COR-L47 (cell line): Measurements from ENCODE around the gene TTC24.

Experiments
- DNase-seq: peaks from one replicate; lab custom pipeline; 2025; lab: John Stamatoyannopoulos, UW

Gene TTC24

DNA sequence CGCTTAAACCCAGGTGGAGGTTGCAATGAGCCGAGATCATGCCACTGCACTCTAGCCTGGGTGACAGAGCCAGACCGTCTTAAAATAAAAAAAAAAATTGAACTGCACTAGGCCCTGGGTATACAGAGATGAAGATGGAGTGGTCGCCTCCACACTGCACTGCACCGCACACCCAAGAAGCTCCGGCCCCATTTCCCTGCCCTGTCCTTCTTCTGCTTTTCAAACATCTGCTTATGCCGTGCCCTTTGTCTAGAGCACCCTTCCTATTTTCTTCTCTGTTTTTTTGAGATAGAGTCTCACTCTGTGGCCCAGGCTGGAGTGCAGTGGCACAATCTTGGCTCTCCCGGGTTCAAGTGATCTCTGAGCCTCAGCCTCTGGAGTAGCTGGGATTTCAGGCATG lies 24.6 kb upstream of the TTC24 start:
- no peak for DNase-seq

DNA sequence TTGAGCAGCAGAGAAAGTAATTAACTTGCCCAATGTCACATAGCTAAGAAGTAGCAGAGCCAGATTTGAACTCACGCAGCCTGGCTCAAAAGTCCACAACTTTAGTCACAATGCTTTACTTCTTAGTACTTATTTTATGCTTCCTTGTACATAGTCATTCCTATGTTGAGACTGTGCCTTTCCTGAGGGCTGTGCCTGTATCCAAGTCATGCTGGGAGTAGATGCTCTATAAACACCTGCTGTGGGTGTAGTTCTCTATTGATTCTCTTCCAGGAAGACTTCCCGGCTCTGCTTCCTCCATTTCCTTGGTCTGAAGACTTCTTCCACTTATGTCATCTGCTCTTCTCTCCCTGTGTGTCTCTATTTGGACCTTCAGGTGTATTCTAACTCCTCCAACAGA lies 23.8 kb upstream of the TTC24 start:
- DNase-seq, result no peak

DNA sequence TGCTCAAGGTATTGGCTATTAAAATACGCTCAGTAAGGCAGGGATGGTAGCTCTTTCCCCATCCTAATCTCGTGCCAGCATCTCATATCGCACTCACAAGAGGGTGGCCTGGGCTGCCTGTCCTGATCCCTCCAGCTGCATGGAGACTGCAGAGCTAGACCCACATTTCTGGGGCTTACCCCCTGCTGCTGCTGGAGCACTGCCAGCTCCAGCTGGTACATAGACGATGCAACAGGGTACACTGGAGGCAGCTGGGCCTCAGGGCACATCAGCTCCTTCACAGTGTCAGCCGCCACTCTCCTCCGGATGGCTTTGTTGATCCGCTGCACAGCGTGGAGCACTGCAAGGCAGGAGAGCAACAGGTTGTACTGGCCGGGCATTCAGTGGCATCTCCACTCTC lies 23.2 kb upstream of the TTC24 start:
- DNase-seq, result no peak

DNA sequence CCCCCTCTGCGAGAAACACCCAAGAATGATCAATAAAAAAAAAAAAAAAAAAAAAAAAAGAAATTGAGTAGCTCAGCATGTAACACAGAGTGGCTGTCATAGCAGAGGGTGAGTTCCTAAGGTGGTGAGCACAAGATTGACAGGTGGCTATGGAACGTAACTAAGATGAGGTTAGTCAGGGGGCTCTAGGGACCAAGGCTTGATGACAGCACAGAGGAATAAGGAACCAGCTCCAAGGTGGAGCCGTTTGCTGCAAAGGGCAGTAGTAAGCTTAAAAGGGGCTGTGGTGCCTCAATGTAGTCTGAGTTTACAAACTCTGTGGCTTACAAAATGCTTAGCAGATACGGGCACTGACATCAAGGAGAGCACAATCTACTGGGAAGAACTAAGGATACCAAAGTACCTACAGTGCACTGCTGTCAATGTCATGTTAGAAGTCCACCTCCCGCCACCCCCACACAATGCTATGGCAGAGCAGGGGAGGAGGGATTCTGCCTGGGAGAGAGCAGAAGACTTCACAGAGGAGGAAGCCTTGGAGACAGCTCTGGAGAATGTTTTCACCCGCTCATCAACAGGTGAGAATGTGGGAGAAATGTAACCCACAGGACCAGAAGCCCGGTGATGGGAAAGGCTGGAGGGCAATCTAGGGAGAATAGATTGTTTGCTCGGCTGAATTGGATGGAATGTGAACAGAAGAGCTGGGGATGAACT lies 20.3 kb upstream of the TTC24 start:
- DNase-seq, result no peak

DNA sequence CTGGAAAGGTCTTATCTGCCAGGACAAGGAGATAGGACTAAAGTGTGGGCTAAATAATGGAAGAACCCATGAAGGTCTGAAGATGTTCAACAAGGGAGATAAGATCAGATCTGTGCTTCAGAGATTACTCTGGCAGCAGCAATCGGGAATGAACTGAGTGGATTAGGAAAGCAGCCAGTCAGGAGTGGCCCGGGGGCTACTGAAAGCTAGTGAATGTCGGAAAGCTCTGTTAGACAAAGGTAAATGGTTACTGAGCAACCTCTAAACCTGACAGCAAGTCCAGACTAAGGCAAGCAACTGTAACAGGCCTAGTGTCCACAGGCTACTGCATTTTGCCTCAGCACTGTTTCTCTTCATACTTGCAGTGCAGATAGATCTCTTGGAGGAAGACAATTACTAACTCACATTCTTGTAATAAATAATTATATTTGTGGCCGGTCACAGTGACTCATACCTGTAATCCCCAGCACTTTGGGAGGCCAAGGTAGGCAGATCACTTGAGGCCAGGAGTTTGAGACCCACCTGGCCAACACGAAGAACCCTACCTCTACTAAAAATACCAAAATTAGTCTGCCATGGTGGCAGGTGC lies 19.6 kb upstream of the TTC24 start:
- no peak for DNase-seq

DNA sequence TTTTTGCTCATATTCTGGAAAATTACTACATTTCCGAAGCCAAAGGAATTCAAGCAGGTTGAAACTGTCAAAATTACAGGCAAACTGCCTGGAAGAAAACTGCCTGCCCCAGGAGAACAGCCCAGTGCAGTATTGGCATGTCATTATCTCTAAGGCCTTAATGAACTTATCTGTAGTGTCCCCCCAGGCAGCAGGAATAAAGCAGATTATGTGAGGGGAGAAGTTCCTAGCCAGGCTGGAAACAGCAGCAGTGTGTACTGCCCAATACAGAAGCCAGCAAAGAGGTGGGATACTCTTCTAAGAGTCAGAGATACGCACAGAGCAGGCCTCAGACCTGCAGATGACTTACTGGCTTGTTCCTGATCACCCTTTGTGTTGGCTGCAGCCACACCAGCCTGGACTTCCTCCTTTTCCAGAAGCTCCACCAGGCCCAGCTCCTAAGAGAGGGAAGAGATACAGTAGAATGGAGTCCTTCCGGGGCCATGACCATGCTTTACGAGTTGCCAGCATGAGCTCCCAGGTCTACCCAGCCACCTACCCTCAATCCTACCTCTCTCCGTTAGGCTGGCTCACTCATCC lies 18.8 kb upstream of the TTC24 start:
- DNase-seq, result no peak

DNA sequence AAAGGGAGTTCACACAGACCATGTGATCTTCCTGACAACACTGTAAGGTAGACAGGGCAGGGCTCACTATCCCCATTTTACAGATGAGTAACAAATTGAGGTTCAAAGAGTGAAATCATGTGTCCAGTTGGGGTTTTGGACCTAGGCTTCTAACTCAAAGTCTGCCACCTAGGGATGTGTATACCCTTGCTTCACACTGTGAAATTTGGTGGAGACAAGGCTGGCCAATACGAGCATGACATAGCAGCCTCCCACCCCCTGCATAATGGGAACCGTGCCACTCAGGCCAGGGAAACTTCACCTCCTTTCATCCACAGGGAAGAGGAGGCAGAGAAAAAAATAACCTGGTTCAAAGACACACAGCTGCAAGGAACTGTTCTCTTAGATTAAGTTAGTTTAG lies 14.0 kb upstream of the TTC24 start:
- DNase-seq, result no peak

DNA sequence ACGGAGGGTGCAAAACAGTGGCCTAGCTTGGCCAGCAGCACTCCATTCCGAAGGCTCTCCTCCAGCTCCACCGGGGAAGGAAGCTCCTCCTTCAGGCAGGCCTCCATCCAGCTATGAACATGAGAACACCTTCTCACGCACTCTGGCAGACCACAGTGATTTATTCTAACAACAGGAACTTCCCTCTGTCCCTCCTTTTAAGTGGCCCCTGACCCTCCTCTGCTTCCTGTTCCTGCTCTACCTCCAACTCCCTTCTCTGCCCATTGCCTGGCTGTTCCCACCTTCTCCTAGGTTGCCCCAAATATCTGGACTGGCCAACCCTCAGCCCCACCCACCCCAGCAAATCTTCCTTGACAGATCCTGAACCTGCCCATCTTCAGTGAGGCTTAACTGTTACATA lies 13.1 kb upstream of the TTC24 start:
- no peak for DNase-seq

DNA sequence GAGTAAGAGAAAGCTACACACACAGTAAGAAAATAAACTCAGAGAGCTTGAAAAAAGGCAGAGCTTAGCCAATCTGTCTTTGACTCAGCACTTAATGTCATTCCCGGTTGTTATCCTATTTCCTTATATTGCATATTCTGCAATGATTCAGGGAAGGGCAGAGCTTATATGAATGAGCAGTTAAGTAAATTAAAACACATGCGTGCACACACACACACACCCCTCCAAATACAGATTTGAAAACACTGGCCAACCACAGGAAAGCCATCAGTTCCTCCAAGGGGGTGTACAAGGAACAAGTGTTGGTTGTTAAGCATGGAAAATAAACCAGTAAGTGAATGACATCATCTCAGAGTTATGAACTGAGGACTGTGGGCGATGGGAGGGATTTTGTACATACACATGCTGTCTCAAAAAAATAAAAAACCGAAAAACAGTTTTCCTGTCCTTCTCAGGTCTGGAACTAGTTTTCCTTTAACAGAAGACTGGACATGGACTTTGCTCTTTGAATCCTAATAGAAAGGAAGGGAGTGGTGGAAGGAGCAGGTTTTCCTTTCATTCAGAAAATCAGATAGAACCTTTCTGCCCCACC lies 8.2 kb upstream of the TTC24 start:
- DNase-seq, result no peak

DNA sequence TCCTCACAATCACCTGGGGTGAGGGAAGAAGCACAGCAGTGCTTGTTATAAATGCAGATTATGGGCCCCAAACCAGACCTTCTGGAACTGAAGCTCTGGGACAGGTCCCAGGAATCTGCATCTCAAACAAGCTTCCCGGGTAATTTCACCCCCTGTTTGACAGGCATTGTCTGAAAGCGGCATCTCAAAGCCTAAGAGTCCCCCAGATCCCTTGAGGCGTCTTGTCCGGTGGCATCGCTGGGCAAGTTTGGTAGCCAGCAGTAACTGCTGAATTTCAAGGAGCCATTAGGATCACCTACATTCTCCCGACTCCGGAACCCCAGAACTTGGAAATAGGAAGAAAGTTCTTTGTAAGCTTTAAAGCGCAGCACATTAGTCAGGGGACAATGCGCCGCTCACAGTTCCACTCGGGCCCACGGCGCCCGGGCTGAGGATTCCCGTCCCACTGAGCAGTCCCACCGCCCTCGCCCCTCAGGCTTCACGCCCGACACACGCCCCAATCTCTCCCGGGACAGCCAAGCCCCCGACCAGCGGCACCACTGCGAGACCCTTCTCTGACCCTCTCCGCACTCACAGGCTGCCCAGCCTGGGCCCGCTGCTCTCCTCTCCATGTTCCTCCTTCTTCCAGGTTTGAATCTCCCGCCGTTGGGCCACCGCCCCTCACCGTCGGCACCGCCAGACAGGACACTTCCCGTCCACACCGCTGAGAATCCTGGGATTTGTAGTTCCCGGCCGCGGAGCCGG lies 7.4 kb upstream of the TTC24 start, which contains the start of gene IQGAP3:
Gene IQGAP3, minus strand, starts transcription at position 647 of the 744 bp plus-strand sequence. Its CDS starts 36 bp downstream, at position 611.
- DNase-seq, result peak; percentile 66

DNA sequence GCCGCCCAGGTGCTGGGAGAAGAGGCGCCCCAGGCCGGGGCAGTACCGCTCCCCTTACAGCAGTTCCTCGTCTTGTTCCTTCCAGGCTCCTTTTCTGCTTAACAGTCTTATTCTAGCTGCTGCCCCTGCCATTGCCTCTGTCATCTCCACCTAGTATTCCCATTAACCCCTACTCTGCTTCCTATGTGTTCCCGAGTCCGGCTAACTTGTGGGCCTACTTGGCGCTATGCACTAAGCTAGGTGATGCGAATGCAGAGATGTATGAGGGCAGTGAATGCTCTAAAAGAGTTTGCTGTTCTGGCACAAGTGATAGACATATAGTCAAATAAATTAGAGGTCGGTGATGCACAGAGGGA lies 6.9 kb upstream of the TTC24 start:
- no peak for DNase-seq

DNA sequence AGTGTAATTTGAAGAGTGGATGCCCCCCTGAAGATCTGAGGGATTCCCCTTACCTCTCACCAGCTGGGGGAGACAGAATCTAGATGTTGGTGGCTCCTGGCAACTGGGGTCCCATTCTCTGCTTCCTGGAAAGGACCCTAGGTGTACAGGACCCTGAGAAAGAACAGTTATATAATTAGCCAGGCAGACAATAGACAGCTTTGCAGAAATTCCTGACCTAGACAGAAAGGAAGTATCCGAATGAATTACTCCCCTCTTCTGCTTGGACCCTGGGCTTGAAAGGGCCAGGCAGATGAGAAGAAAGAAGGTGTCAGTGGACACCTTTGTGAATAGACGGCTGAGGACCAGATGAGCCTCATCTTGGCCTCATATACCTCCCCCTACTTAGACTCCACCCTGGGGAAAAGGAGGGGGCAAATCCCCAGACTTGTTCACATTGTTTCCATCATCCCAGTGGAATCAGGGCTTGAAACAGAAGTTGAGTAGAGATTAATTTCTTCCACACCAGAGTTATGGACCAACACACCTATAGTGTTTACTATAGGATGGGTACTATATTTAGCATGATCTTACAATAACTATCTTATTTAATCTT lies 5.4 kb upstream of the TTC24 start:
- DNase-seq, result no peak

DNA sequence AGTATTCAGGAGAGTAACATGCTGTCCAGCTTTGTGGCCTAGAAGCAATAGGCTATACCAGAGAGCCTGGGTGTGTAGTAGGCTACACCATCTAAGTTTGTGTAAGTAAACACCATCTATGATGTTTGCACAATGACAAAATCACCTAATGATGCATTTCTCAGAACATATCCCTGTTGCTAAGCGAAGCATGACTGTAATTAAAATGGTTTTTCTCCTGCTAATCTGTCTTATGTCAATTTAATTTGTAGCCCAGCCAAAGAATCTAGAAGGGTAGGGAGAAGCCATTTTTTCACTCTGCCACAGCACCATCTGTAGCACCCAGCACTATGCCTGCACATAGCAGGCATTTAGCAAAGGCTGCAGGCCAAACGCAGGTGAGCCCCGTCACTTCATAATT lies 2.0 kb upstream of the TTC24 start:
- peak; percentile 50 for DNase-seq

DNA sequence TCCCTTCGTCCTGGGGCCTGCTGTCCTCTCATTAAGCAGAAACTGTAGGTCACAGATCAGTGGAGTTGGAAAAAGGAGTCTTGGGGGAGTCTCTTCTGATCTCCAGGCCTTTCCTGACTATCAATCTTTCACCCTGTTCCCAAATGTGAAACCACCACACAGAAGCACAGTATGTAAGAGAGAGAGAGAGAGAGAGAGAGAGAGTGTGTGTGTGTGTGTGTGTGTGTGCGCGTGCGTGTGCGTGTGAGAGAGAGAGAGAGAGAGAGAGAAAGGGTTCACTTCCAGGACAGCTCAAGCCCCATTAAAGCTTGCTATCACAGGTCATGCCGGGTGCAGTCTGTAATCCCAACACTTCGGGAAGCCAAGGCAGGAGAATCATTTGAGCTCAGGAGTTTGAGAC lies 1.5 kb upstream of the TTC24 start:
- DNase-seq, result no peak

DNA sequence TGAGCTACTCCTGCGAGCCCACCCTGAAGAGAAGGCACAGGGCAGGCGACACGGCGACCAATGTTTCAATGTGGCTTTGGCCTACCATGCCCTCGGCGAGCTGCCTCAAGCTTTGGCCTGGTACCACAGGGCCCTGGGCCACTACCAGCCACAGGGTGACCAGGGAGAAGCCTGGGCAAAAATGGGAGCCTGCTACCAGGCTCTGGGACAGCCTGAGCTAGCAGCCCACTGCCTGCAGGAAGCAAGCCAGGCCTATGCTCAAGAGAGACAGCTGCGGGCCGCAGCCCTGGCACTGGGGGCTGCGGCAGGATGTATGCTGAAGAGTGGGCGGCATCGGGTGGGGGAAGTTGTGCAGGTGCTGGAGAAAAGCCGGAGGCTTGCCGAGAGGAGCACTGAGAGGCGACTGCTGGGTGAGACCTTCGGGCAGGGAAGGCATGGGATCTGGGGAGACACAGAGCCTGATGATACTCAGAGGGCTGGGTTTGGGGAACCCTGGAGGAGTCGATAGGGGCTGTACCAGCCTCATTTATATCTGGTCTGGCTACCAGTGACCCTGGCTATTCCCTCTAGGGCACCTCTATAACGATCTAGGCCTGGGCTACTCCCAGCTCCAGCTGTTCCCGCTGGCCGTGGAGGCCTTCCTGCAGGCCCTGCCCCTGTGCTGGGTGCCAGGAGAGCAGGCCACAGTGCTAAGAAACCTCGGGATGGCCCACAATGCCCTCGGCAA lies 2.3 kb downstream of the TTC24 start:
- no peak for DNase-seq

DNA sequence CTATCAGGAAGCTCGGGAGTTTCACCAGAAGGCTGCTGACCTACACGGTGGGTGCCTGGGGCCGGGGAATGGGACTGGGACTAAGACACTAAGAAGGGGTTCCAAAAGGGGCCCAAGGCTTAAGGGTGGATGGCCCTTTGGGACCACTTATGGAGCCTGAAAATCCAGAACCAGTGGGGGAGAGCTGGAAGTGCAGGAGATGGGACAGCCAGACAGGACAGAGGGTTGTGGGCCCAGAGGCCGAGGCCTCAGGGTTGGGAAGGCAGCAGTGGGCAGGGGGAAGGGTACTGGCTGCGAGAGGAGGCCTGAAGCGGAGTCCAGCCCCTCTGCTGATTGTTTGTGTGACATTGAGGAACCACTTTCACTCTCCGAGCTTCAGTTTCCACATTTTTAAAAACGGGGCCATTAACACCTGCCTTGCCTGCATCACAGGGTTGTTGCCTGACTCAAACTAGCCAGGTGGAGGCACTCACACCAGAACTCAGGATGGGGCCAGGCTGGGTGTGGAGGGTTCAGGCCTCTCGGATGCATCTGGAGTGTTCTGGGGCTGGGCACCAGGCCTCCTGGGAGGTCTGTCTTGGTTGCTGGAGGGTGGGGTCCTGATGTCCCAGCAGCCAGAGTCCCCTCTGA lies 3.0 kb downstream of the TTC24 start:
- DNase-seq, result no peak

DNA sequence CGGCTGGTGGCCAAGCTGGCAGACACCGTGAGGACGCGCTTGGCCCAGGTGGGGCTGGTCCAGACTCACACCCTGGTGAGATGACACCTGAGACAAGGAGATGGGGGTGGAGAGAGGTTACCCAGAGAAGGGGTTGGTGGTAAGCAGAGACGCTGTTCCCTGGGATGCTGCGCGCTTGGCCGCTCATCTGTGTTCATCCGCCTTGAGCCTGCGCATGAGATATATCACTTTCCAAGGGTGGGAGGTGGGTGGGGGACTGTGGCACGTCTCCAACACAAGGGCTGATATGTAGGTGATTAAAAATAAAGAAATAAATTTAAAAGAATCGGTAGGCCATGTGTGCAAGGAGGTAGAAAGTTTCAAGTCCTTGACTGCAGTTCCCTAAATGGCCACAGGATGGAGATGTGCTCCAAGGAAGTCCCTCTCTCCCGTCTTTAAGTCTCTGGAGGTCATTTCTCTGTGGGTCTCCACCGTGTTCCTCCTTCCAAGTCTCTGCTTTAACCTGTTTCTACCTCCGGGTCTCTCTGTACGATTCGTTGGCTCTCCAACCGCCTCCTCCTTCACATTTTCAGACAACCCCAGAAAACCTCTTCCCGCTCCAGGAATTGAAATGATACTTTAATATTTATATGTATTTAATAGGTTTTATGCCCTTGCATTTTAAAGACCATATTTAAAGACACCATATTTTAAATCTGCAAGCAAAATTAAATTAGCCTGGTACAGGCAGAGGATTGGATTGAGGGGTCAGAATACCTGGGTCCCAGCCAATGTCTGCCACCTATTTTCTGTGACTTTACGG lies 4.5 kb downstream of the TTC24 start:
- DNase-seq, result peak; percentile 65

DNA sequence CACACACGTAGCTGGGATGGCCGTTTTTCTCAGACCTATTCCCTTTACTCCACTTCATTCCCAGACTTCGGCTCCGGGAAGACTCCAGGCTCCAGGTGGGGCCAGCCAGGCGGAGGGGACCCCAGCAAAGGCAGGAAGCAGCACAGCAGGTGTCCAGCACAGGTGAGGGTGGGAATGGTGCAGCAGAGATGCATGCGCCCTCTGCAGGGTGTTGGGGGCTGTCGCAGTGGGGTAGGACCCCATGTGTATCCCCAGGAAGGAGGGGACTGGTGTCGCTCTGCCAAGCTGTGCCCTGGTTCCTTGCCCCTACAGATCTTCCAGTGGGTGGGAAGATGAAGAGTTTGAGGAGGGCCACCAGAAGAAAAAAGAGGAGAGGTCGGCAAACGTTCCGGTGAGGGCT lies 5.3 kb downstream of the TTC24 start:
- DNase-seq, result peak; percentile 58

DNA sequence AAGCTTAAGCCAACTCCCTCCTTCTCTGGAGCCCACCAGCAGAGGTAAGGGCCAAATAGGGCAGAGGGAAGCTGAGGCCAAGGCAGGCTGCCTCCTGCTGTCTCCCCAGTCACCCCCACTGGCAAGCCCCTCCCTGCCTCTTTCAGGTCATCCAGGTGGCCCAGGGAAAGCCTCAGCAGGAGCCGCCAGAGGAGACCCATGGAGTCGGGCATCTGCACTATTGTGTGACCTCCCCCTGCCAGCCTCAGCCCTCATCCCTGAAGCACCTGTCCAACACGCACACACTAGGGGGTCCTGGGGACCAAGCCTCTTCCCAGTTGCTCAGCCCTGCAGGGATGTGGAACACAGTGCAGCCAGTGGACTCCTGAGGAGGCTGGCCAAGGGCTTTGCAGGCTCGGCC lies 6.8 kb downstream of the TTC24 start:
- DNase-seq, result no peak

DNA sequence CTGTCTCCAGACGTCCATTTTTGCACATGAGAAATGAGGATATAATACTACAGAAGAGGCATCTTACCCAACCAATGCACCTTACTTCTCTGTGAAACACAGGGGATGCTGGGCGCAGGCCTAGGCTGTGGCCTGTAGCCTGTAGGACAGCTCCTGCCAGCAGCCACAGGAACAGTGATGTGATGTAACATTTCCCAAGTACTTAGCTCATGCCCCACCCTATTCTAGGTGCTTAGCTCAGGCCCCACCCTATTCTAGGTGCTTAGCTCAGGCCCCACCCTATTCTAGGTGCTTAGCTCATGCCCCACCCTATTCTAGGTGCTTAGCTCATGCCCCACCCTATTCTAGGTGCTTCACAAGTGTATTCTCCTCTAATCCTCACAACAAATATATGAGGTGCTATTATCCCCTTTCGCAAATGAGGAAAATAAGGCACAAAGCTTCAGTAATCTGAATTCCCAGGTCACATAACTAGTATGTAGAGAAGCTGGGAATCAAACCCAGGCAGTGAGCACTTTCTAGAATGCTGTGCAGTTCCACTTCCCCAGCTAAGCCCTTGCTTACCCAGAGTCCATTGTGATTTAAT lies 7.5 kb downstream of the TTC24 start:
- no peak for DNase-seq
